ENCODE measurements around the gene PRRT3.

GRCh38 chr3:9903238-9903624 lies 49.0 kb downstream of the PRRT3 start:
- TF ChIP-seq, protein P1, sequence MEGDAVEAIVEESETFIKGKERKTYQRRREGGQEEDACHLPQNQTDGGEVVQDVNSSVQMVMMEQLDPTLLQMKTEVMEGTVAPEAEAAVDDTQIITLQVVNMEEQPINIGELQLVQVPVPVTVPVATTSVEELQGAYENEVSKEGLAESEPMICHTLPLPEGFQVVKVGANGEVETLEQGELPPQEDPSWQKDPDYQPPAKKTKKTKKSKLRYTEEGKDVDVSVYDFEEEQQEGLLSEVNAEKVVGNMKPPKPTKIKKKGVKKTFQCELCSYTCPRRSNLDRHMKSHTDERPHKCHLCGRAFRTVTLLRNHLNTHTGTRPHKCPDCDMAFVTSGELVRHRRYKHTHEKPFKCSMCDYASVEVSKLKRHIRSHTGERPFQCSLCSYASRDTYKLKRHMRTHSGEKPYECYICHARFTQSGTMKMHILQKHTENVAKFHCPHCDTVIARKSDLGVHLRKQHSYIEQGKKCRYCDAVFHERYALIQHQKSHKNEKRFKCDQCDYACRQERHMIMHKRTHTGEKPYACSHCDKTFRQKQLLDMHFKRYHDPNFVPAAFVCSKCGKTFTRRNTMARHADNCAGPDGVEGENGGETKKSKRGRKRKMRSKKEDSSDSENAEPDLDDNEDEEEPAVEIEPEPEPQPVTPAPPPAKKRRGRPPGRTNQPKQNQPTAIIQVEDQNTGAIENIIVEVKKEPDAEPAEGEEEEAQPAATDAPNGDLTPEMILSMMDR (IDR thresholded peaks at IDR 0.05; ENCODE audit: control extremely low read depth in 1 of 3, insufficient read depth in 1 of 3, low read depth in 1 of 3, low read length in 3 of 3), result no peak
- TF ChIP-seq POLR2A (IDR thresholded peaks at IDR 0.05; ENCODE audit: control extremely low read depth in 1 of 2, low read depth in 2 of 2, low read length in 2 of 2) (no peak), JUN (IDR thresholded peaks at IDR 0.05; ENCODE audit: low read depth, low read length) (no peak), CBX8 (IDR thresholded peaks at IDR 0.05; ENCODE audit: borderline replicate concordance, low read depth, low read length) (no peak), CHD2 (IDR thresholded peaks at IDR 0.05; ENCODE audit: low read length) (no peak), KDM1A (IDR thresholded peaks at IDR 0.05; ENCODE audit: borderline replicate concordance, low read length) (no peak), EZH2 (IDR thresholded peaks at IDR 0.05; ENCODE audit: low read depth, low read length, severe bottlenecking) (no peak), ZNF274 (IDR thresholded peaks at IDR 0.05; ENCODE audit: borderline replicate concordance, extremely low read depth, low read length) (no peak), POLR2AphosphoS5 (IDR thresholded peaks at IDR 0.05; ENCODE audit: low read depth, low read length) (no peak), SP2 (IDR thresholded peaks at IDR 0.05; ENCODE audit: low read length) (no peak), RXRA (IDR thresholded peaks at IDR 0.05; ENCODE audit: insufficient read depth, low read depth, low read length) (no peak)

All from H1 (cell line).